Bone marrow (tissue), 2 donors: ENCODE data around the gene ZFC3H1.
"Not testable (repeated sequence)": the region's sequence is repeated elsewhere in the genome, so short reads cannot be mapped to it uniquely, and the experiment has no call there.

Source experiments
- DNase-seq, 2 donors: peaks; one replicate each; lab custom pipeline; 2025; lab: John Stamatoyannopoulos, UW

ZFC3H1 gene

GRCh38 chr12:71581206-71581605 is 82.4 kb downstream of the ZFC3H1 start:
- DNase-seq: no peak

- no peak for DNase-seq
These were observed 84.9 kb downstream of the ZFC3H1 start for GRCh38 chr12:71578694-71579258.

- DNase-seq: no peak
These were observed 87.2 kb downstream of the ZFC3H1 start for GRCh38 chr12:71576496-71576895.

- DNase-seq: not testable (repeated sequence)
These were observed 93.8 kb downstream of the ZFC3H1 start for GRCh38 chr12:71569885-71570284.

- no peak for DNase-seq
These were observed 96.1 kb downstream of the ZFC3H1 start for GRCh38 chr12:71567537-71567936.

DNA sequence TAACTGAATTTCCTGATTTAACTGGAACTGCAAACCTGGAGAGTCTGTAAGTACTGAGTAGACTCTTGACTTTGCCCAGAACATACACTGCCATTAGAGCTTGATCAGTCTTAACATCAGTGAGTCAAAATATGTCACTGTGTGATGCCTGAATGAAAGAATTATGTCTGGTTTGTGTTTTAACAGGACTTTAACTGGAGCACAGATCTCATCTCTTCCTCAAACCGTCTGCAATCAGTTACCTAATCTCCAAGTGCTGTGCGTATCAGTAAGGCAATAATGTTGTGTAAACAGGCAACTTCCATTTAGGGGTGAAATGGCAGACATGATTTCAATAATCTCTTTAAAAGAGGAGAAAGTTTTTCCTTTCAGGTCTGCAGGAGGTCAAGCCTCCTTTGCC is 97.0 kb downstream of the ZFC3H1 start:
- no peak for DNase-seq

- DNase-seq: no peak
These were observed 98.1 kb downstream of the ZFC3H1 start for GRCh38 chr12:71565535-71565934.

GRCh38 chr12:71562676-71563595 is 100.7 kb downstream of the ZFC3H1 start:
- no peak for DNase-seq
